ENCODE measurements around the gene KCNJ14.
"Not testable (repeated sequence)": the region's sequence is repeated elsewhere in the genome, so short reads cannot be mapped to it uniquely, and the experiment has no call there.

The KCNJ14 gene

DNA sequence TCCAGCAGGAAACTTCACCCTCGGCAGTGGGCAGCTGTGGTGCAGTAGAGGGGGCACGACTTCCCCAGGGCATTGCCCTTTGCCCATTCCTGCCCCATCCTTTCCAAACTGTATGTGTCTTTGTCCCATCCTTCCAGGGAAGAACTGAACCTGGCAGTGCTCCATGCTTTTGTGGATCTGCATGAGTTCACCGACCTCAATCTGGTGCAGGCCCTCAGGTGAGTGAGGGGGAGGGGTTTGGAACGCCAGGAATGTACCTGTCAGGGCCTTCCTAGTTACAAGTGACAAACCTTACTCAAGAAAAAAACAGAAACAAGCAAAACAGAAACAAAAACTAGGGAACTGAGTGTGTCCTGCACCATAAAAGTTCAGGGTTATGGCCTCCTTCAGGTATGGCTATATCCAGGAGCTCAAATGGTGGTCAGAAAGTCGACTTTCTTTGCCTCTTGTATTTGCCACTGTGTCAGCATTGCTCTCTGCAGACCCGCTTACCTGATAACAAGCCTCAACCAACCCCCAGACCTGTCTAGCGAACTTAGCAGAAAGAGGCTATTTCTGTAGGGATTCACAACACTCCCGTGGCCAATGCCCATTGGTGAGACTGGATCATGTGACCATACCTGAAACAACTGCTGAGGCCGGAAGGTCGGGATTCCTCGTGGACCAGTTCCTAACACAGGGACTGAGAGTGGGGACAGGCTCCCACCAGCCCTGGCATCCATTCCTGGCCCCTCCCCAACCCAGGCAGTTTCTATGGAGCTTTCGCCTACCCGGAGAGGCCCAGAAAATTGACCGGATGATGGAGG, 18.0 kb downstream of the KCNJ14 start:
- DNase-seq: no peak

DNA sequence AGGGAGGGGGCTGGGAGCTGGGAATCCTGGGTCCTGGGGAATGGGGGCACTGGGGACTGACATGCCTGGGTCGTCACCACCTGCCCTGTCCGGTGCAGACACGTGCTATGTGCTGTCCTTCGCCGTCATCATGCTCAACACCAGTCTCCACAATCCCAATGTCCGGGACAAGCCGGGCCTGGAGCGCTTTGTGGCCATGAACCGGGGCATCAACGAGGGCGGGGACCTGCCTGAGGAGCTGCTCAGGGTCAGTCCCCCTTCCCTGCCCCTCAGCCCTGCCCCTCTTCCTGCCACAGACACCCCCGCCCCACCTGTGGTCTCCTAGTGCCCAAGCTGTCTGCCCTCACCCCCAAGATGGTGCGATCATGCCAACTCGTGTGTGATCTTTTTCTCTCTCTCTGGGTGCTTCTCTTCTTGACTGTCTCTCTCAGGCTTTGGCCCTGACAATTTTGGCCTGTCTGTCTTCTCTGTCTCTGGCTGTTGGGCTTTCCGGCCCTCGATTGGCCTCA, 18.8 kb downstream of the KCNJ14 start:
- DNase-seq: no peak

DNA sequence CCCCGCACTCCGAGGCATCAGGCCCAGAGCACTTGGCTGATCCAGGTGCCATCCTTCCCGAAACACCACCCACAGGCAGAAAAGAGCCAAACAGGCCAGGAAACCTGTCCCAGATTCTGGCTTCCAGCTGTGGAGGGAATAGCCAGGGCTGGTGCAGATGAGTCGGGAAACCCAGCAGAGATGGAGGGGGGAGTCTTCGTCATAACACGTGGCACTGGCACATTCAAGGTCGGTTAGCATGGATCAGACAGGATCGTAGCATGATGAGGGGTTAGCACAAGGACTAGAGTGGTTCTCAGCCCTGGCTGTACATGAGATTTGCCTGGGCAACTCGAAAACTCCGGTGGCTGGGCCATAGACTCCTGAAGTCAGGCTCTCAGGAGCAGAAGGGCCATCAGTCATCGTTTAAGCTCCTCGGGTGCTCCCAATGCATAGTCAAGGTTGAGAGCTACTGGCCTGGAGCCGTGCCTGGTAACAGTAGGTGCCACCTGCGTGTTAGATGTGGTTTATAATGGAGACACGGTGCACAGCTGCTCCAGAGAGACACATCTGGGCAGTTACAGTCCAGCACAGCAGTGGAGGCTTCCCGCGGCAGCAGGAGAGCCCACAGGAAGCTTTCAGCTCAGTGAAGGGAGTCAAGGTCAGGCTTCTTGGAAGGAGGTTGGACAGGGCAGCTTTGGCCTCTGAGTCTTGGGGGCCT, 20.1 kb downstream of the KCNJ14 start:
- no peak for DNase-seq

DNA sequence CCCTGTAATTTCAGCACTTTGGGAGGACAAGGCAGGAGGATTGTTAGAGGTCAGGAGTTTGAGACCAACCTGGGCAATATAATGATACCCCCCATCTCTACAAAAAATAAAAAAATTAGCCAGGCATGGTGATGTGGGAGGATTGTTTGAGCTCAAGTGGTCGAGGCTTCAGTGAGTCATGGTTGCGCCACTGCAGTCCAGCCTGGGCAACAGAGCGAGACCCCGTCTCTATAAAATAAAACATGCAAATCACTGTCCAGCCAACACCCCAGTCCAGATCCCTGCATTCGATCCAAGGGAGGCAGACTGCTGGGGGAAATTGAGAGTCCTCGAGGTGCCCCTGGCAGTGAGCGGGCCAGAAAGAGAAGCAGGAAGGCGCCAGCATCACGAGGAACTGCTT, 20.8 kb downstream of the KCNJ14 start:
- no peak for DNase-seq

- DNase-seq: no peak
These were observed 21.8 kb downstream of the KCNJ14 start for GRCh38 chr19:48477067-48477685.

DNA sequence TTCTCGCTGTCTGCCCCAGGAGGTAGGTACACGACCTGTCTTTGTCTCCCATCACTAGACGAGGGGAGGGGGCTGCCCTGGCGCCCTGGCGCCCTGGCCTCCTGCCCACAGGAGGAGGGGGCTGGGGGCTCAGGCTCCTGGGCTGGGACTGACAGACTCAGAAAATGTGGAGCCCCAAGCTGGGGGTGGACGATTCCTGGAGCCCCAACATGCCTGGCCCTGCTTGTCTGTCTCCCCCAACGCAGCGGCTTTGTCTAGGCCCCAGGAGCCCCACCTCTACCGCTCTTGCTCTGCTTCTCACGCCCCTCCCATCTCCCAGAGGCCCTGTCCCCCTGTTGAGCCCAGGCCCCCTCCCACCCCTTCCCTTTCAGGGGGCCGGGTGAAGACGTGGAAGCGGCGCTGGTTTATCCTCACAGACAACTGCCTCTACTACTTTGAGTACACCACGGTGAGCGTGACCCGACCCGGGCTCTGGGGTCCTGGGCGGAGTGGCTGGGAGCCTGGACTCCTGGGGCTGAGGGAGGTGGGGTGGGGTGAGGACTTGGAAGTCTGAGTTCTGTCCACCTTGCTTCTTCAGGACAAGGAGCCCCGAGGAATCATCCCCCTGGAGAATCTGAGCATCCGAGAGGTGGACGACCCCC, 22.4 kb downstream of the KCNJ14 start:
- DNase-seq: no peak

GRCh38 chr19:48478339-48479256, 23.2 kb downstream of the KCNJ14 start:
- DNase-seq: no peak

GRCh38 chr19:48479686-48480085, 24.3 kb downstream of the KCNJ14 start:
- DNase-seq: no peak

DNA sequence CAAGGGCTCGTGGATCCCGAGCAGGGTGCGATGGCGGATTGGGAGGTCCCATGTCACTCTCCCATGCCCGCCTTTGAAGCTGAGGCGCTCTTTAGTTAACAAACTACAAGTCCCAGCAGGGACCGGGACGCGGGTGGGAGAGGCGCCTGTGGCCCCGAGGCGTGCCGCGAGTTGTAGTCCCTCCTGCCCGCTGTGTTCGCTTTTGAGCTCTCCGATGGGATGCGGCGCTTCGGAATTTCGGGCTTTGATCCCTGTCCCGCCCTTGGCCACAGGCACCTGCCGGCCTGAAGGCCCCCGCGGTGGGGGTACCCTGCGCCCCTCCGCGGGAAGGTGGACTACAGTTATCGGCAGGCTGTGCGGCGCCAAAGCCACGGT, 24.8 kb downstream of the KCNJ14 start:
- no peak for DNase-seq

GRCh38 chr19:48480558-48481500, 25.5 kb downstream of the KCNJ14 start:
- no peak for DNase-seq

DNA sequence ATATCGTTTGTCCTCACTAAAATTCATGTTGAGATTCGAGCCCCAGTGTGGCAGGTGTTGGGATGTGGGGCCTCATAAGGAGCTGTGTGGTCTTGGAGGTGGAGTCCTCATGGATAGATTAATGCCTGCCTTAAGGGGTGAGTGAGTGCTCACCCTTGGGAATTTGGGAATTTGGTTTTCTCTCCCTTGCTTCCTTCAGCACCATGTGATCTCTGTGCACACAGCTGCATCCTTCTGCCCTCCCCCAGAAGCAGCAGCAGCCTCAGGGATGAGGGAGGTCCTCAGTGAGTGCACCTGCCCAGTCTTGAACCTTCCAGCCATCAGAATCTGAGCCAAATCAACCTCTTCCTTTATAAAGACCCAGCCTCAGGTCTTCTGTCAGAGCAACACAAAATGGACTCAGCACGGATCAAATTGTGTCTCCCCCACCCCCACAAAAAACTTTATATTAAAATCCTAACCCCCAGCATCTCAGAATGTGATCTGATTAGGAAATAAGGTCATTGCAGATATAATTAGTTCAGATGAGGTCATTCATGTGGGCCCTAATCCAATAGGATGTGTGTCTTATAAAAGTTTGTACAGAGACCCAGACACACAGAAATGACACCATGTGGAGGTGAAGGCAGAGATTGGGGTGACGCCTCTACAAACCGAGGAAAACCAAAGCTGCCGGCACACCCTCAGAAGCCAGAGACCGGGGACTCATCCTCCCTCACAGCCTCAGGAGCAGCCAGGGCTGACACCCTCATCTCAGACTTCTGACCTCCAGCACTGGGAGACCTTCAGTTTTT, 26.7 kb downstream of the KCNJ14 start:
- DNase-seq: no peak

- DNase-seq: no peak
These were observed 27.9 kb downstream of the KCNJ14 start for GRCh38 chr19:48483301-48483700.

DNA sequence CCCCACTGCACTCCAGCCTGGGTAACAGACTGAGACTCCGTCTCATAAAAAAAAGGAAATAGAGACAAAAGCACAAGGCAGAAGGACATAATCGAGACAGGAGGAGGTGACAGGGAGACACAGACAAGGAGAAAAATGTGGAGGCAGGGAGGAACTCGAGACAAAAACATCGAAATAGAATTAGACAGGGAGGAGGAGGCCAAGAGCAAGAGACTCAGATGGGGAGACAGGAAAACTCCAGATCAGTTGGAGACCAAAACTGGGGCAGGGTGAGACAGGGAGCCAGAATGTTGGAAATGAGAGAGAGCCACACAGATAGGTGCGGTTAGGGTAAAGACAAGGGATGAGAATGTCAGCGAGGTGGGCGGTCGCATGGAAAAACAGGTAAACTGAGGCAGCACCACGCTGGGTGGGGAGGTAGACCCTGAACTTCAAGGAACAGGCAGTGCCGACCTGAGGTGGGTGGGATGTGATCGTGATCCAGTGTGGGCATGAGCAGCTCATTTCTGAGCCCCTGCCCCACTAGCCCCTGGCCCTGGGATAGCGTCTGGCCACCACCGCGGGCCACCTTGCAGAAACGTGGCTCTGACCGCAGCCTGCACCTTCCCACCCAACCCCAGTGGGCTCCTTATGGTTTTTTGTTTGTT, 29.0 kb downstream of the KCNJ14 start:
- no peak for DNase-seq

- no peak for DNase-seq
These were observed 29.7 kb downstream of the KCNJ14 start for GRCh38 chr19:48484931-48485612.

GRCh38 chr19:48486706-48487105, 31.3 kb downstream of the KCNJ14 start:
- not testable (repeated sequence) for DNase-seq

- no peak for DNase-seq
These were observed 32.2 kb downstream of the KCNJ14 start for GRCh38 chr19:48487544-48487943.

GRCh38 chr19:48487948-48488347, 32.6 kb downstream of the KCNJ14 start:
- DNase-seq: no peak

- DNase-seq: not testable (repeated sequence)
These were observed 33.1 kb downstream of the KCNJ14 start for GRCh38 chr19:48488478-48488877.
